NCI-H82 treated with DMSO at 0.1 percent for 48 hours (cell line): ENCODE data around the gene CCDC184.

Source experiments
- DNase-seq: peaks from one replicate; lab custom pipeline; 2025; ENCODE audit not compliant: unreplicated experiment; lab: John Stamatoyannopoulos, UW

CCDC184 gene

GRCh38 chr12:48177982-48178381, 5.5 kb upstream of the CCDC184 start:
- no peak for DNase-seq

- no peak for DNase-seq
Observed at GRCh38 chr12:48179466-48179865, 4.0 kb upstream of the CCDC184 start.

DNA sequence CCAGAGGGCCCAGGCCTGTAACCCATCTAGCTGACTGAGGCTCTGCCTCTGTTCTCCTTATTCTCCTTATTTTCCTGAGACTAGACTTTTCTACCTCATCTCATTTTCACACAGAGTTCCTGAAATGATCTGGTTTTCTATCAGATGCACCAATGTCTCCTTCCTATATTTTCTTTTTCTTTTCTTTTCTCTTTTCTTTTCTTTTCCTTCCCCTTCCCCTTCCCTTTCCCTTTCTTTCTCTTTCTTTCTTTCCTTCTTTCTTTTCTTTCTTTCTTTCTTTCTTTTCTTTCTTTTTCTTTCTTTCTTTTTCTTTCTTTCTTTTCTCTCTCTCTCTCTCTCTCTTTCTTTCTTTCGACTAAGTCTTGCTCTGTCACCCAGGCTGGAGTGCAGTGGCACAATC, 3.0 kb upstream of the CCDC184 start:
- DNase-seq = no peak

GRCh38 chr12:48180857-48181495, 2.5 kb upstream of the CCDC184 start:
- DNase-seq = no peak

GRCh38 chr12:48182631-48183030, 813 bp upstream of the CCDC184 start:
- DNase-seq = no peak

GRCh38 chr12:48183876-48184548, 568 bp downstream of the CCDC184 start:
- no peak for DNase-seq

DNA sequence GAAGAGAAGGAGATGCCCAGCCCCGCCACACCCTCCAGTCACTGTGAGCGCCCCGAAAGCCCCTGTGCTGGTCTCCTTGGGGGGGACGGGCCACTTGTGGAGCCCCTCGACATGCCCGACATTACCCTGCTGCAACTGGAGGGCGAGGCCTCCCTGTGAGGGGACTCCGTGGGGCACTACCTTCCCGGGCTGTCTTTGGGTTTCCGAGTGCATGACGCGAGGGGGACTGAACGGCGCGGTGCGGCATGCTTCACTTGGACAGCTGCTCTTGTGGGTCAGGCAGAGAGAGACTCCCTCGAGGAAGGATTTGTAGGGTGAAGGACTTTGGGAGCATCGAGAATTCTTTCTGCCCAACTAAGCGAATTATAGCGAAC, 1.1 kb downstream of the CCDC184 start:
- DNase-seq = no peak

- DNase-seq = no peak
Observed at GRCh38 chr12:48185181-48185919, 1.9 kb downstream of the CCDC184 start.

DNA sequence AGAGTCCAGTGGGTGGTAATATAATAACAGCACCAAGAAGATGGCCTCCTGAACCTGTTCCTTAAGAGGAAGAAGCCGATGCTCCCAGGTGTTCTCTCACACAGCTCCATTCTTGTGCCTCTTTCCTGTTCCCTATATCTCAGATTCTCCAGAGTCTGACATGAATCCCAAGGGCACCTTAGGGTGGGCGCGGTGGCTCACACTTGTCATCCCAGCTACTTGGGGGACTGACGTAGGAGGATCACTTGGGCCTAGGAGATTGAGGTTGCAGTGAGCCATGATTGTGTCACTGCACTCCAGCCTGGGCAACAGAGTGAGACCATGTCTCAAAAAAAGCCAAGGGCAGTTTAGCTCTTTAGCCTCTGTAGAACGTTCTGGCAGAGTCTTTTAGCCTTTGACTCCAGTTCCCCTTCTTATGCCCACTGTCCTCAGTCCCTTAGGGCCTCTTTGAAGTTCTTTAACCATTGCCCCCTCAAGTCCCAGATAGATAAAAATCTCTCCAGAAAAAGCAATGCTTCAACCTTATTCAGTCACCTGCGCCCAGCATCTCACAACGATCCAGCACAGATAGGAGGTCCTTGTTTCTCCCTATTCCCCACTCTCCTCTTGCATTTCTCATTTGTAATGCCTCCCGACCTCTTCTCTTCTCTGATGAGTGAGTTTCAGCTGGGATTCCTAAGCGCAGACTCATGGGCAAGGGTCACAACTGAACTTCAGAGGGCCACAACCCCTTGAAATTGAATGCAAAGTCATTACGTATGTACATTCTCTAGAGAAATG, 4.7 kb downstream of the CCDC184 start:
- DNase-seq = no peak

DNA sequence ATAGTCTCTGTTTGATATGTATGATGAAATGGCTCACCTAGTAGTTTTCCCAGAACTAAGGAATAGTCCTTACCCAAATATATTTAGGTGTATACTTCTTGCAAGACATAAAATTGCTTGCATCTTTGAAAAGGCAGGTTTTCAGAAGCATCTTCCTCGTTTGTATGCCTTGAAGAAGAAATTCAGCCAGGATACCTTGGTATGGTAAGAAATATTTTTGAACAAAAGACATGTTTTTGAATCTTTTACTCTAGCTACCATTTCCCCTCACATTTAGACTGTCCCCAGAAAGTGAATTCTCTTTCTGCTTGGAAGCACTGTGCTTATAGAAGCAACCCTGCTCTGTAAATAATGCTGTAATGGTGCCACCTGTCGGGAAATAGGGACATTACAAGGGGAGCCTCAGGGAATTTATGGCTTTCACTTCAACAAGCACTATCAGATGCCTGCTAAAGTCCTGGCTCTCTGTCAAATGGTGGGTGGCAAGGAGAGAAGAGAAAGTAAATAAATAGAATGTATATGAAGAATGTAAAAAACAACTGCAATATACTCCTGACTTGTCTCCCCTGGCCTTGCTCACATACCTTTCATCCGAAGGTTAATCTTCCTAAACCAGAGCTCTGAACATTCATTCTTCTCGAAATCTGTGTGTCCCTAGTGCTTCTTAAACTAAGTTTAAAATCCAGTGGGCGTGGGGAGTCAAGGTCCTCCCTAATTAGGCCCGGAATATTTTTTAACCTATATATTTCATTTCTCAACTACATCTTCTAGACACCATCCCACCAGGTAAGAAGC, 6.1 kb downstream of the CCDC184 start:
- peak; percentile 13 for DNase-seq

DNA sequence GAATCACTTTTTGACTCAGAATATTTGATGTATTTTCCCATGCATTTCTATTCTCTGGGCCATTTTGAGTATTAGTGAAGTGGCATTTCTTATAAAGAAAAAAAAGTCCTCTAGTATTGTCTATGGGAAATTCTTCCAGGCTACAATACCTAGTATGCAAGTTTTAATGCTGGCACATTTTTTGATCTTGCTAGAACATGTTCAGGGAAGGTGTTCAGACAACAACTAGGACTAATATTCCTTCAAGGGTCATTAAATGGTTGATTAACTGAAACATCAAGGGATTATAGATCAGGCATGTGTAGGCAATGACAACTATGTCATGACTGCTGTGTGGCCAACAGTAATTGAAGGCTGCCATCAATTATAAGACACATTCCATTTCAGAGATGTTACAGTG, 7.7 kb downstream of the CCDC184 start:
- DNase-seq = no peak

DNA sequence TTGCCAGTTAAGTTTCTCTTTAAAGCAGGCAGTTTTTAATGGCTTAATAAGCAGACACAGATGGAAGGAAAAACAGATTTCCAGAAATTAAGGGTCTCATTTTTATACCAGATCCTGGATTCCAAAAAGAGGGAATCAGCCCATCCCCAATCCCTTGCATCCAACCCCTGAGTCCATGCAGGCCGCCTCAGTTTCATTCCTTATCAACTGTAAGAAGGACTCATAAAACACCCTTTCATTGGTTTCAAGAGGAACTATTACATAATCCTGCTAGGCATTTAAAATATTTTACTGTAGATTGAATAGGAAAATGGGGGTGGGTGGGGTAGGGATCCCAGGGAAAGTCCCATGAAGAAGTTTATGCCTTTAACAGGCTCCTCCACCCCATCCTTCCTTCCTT, 9.4 kb downstream of the CCDC184 start:
- no peak for DNase-seq

- no peak for DNase-seq
Observed at GRCh38 chr12:48193623-48194022, 10.2 kb downstream of the CCDC184 start.

- DNase-seq = no peak
Observed at GRCh38 chr12:48194799-48195201, 11.4 kb downstream of the CCDC184 start.

DNA sequence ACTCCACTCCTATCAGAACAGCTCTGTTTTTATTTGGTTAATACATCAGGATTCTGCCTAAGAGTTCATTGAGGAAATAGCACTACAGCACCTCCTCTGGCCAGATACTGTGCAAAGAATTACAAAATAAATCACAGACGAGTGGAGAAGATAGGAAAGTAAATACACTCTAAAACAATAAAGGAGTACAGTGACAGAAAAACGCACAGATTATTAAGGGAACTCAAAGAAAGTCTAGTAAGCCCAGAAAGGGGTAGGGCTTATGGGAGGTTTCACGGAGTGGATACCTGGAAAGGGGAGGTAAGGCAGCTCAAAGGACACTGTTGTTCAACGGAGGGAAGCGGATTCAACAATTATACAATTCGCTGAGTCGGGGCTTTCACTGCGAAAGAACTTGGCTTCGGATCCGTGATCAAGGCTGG, 14.1 kb downstream of the CCDC184 start:
- DNase-seq = no peak

DNA sequence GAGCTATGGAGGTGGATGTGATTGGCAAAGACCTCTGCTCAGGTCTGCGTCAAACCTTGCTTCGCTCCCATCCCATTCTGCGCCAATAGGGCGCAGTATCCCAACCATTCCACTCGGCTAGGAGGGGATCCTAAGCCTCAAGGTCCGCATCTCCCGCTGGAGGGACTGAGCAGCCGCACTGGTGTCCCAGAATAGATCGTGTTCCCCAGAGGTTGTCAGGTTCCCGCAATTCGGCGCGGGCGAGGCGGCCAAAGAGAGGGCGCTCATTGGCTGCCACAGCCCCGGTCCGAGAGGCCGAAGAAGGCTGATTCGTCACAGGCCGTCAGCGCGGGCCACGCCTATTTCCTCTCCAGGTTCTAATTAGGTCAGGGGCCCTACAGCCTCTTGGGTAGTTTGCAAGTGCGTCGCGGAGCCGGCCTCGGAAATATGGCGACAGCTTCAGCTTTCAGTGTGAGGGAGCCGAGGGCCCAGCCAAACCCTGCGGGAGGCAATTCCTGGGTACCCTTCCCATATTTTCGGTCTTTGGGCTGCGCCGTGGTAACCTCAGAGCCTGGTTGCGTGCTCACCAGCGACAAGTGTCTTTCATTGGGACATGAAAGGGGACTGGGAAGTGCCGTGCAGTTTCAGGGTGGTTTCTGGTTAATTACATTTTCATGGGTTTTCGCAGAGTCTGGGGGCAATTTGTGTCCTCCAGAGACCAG, 14.7 kb downstream of the CCDC184 start:
- no peak for DNase-seq

DNA sequence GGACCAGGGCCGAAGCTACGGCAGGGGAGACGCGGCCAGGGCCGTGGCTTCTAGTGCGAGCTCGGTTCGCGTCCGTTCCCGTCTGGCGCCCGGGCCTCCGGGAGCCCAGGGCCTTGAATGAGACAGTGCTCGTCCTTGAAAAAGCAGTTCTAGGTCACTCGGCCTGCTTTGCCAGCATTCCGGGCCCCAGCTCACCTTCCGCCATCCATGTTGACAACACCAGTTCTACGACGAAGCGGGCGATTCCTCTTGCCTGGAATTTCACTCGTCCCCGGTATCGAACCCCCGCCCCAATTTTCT, 15.2 kb downstream of the CCDC184 start:
- DNase-seq = no peak

- DNase-seq = no peak
Observed at GRCh38 chr12:48198985-48199384, 15.5 kb downstream of the CCDC184 start.

DNA sequence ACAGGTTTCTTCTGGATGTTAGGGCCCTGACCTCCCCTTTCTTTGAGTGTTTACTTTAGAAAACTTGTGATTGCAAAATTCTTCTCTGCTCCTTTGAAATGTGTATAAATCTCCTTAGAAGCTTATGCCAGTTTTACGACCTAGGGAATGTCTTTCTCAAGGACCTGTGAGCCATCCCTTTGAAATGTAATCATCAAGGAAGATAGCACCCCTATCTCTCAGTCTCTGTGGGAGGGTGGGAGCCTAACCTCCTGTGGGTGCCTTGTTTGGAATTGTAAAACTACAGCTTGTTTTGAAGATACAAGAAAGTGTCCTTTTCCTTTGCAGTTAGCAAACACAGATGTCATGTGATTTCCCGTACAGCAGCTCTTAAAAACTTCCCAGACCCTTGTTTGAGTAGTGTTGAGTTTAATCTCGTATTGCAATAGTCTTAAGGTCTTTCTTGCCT, 16.4 kb downstream of the CCDC184 start:
- no peak for DNase-seq

DNA sequence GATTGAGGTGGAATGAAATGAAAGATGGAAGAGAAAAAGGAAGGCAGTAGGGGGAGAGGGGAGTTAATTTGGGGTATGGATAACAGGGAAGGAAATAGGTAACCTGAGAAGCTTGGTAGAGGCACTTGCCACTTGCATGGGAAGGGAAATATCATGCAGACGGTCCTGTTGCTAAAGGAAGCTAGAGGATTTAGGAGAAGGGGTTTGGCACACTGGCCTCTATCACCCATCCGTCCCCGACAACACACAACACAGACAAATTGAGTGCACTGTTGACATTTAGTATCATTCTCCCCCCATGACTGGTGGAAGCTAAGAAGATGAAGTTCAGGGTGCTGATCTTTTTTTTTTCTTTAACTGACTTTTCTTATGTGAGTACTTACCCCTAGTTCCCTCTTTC, 17.6 kb downstream of the CCDC184 start:
- DNase-seq = no peak
